Ramos (cell line): Measurements from ENCODE around the gene CPA4.

Experiments
- in situ Hi-C: fragments of 300-500 bp; cut with MboI; formaldehyde crosslinking; loops from one replicate; pipeline ENCODE4 v1.14.3; 2022; ENCODE audit warnings: low sequenced_read_pairs; ENCODE audit not compliant: unreplicated experiment

CPA4 gene

DNA sequence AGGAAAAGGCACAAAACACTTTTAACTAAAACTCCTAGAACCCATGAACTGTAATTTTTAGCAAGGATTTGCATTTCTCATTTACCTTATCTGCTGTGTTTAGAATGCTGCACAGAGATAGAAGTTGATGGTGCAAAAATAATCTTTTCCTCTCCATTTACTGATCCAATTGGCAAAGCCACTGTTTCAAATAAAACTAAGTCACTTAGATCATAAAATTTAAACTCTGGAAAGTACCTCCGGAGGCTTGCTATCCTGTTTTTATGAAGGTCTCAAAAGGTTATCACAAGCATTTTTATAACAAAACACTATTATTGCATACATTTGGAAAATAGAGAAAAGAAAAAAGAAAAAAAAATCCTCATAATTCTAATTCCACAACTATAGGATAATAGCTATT, 18.7 kb upstream of the CPA4 start:
- in situ Hi-C loops, result no loop called here

- in situ Hi-C loops, result no loop called here
Observed at GRCh38 chr7:130274983-130275591, 17.9 kb upstream of the CPA4 start.

DNA sequence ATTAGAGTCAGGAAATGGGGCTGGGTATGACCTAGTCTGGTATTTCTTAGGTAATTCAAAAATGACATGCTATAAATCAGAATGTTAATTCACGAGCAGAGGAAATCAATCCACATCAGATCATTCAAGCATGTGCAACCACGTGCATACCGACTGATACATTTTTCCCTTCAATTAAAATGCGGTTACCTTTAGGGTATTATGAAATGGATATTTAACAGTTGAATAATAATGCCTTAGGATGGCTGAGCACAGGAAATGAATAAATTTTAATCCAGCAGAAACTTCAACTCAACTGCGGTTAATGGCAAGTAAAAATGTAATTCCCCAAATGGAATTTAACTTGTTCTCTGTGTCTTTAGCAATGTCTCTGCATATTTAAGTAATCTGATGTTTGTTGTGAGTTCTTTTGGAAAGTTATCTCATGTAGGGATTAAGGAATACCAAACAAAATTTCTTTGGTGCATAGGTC, 17.1 kb upstream of the CPA4 start:
- in situ Hi-C loops, result no loop called here

GRCh38 chr7:130276796-130277762, 15.9 kb upstream of the CPA4 start:
- in situ Hi-C loops, result no loop called here

DNA sequence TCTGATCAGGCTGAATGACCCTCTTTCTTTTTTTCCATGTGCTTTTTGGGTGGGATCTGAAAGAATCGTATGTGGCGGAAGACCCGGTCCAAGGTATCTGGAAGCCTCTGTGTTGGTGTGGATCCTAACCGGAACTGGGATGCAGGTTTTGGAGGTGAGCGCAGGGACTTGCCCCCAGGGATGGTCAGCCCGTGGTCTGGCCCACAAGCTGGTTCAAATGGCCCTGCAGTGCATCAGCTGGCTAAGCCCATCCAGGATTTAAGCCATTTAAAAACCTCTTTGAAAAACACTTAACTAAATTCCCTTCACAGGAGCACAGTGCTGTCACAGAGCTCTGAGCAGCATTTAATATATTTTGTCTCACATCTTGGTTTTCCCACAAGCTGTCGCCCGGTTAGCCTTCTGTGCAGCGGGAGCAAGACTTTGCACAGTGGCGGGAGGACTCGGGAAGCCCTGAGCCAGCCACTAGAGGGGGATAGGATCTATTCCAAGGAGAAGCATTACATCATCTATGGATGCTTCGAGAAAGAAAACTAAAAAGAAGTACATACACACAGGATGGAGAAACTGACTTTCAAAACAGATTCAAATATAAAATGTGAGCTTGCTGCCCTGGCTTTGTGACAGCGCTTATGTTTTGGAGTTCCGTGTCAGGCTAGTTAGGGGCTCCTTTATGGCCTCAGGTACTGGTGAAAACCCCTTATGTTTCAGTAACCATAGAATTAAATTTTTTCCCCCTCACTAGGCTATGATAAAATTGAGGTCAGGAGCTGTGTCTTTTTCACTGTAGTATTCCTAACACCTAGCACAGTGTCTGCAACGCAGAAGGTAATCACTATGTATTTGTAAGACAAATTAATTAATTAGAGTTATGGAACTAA, 15.0 kb upstream of the CPA4 start:
- in situ Hi-C loops, result no loop called here

DNA sequence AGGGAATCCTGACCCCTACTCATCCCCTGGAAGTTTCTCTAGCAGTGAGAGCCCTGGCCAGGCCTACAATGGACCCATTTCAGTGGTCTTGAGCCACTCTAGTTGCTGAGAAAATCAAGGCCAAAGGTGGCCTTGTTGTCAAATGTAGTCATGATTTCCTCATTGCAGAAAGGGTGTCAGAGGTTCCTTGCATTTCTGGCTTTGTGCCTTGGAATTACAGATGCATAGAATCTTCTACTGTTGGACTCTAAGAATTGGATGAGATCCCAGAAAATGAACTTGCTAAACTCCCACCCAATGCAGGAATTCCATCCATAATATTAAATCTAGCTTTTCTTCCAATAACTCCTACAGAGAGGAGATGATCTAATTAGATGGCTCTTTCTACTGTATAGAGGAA, 14.1 kb upstream of the CPA4 start:
- in situ Hi-C loops, result no loop called here

DNA sequence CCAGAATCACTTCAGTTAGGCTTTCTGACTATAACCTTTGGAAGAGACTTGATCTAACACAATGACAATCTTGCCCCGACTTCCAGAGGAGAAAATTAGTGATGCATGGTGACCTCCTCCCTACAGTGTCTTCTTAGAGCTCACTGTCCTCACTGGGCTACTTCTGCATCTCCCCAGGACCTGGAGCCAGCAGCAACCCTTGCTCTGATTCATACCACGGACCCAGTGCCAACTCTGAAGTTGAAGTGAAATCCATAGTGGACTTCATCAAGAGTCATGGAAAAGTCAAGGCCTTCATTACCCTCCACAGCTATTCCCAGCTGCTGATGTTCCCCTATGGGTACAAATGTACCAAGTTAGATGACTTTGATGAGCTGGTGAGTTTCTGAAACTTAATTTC, 13.7 kb upstream of the CPA4 start:
- in situ Hi-C loops, result no loop called here

DNA sequence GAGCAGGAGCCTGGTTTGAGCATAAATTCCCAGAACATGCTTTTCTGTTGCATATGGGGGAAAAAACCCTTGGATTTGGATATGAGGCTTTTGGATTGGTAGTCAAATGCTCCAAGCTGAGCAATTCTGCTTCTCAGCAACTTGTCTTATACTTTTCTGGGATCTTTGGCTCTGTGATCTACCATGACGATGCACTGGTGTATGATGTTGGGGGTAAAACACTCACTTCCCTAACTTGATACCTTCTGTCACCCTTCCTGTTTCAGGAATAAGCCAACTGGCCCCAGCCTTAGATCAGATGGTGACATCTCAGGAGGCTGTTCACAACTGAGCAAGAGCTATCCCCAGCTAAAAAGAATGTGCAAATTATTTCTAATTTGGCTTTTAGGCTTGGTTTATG, 13.1 kb upstream of the CPA4 start:
- in situ Hi-C loops, result no loop called here

DNA sequence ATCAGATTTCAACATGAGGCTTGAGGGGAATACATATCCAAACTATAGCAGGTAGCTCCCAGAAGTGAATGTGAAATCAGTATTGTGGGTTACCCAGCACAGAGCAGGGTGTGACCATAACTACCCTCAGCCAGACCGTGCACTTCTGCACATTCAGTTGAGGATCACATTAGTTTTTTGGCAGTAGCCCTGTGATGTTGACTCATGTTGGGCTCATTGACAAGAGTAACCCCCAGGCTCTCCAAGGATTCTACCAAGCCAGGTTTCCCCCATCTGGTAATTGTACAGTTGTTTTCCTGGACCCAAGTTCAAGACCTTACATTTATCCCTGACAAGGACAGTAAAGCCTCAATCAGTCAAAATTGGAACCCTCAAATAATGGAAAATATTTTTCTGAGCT, 11.7 kb upstream of the CPA4 start:
- in situ Hi-C loops, result no loop called here

DNA sequence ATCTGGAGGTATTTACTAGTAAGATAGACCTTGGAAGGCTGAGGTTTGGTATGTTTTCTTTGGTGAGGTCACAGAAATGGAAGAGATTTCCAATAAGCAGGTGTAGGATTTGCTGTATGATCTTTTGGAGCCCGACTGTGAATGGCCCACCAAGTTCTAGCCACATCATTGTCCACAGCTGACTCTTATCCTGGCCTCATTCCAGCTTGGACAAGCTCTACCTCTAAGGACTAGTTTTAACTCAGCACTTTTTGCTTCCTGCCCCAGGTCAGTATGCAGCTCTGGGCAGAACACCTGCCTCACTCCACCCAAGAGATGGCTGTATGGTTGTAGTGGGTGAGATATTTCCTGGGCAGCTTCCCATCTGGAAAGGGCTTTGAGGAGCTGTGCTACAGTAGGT, 6.1 kb upstream of the CPA4 start:
- in situ Hi-C loops, result no loop called here

DNA sequence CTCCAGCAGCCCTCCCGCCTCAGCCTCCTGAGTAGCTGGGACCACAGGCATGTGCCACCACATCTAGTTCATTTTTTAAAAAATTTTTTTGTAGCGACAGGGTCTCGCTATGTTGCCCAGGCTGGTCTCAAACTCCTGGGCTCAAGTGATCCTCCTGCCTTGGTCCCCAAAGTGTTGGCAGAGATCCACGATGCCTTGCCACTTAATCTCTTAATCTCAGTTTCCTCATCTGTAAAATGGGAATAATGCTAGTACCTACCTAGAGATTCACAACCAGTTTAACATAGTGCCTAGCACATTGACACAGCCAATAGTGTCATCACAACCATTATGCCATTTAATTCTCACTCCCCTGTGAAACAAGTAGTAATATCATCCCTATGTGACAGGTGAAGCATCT, 4.8 kb upstream of the CPA4 start:
- in situ Hi-C loops, result no loop called here

DNA sequence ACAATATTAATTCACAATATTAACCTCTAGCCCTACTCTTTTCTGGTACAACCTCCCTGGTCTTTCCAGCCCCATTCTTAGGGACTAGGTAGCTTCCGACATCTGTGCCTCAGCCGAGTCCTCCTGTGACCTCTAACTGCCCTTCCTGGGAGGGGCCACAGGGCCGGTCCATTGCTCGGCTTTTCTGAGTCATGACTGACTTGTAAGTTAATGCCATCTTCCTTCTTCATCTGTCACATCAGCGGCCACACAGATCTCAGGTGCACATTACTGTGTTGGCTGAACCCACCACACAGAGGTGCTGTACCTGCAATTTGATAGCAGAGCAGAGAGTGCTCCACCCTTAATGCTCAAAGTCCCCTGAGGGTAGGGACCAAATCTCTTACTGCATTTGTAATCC, 4.1 kb upstream of the CPA4 start:
- in situ Hi-C loops, result no loop called here

DNA sequence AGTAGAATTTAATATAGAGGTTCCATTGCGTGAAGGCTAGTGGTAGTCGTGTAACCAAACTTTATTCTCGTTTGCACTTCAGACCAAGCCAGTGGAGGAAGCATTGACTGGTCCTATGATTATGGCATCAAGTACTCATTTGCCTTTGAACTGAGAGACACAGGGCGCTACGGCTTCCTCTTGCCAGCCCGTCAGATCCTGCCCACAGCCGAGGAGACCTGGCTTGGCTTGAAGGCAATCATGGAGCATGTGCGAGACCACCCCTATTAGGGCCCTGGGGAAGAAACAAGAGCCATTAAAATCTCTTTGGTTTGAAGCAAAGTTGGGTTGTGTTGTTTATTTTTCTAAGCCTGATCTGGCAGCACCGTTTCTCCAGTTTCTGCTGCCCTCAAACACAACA, 3.5 kb upstream of the CPA4 start:
- in situ Hi-C loops, result no loop called here

- in situ Hi-C loops, result no loop called here
Observed at GRCh38 chr7:130290745-130291144, 2.2 kb upstream of the CPA4 start.

DNA sequence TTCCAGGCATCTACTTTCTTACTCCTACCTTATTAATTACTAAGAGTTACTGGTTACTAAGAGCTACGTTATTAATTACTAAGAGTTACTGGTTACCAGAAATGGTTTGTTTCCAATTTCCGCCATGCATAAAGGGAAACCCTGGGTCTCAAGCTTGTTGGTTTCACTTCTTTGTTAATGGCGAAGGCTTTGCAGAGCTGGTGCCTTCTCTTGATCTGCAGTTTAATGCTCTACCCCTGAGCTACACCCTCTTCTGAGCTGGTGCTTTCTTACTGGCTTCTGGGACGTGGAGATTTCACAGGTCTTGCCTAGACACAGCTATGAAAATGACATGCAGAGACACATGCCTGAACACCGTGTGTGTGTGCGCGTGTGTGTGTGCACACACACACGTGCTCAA, 560 bp downstream of the CPA4 start:
- in situ Hi-C loops, result no loop called here

GRCh38 chr7:130294314-130294713, 1.4 kb downstream of the CPA4 start:
- in situ Hi-C loops, result no loop called here

DNA sequence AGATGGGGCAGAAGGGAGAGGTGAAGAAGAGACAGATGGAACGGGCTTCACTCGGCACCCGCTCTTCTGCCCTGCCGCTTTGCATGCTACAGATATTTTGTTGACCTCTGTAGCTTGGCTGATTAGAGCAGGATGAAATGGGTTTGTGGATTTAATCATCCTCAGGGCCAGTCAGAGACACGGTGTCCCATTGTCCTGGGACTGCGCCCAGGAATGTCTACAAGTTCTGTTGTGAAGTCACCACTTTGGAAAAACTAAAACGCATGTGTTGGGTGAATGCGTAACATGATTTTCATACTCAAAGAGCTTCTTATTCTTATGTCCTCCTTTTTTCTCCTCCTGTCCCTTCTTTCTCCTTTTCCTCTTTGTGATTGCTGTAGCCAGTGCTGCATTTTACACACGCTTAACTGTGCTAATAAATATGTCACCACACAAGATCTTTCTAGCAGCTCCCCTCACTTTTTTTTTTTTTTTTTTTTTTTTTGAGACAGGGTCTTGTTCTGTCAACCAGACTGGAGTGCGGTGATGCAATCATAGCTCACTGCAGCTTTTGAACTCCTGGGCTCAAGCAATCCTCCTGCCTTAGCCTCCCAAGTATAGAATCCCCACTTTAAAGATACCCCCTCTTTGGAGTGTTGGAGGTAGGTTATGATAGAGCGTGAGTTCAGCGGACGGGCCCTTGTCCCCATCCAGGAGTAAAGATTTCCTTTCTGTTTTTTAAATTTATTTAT, 3.4 kb downstream of the CPA4 start:
- in situ Hi-C loops, result no loop called here

DNA sequence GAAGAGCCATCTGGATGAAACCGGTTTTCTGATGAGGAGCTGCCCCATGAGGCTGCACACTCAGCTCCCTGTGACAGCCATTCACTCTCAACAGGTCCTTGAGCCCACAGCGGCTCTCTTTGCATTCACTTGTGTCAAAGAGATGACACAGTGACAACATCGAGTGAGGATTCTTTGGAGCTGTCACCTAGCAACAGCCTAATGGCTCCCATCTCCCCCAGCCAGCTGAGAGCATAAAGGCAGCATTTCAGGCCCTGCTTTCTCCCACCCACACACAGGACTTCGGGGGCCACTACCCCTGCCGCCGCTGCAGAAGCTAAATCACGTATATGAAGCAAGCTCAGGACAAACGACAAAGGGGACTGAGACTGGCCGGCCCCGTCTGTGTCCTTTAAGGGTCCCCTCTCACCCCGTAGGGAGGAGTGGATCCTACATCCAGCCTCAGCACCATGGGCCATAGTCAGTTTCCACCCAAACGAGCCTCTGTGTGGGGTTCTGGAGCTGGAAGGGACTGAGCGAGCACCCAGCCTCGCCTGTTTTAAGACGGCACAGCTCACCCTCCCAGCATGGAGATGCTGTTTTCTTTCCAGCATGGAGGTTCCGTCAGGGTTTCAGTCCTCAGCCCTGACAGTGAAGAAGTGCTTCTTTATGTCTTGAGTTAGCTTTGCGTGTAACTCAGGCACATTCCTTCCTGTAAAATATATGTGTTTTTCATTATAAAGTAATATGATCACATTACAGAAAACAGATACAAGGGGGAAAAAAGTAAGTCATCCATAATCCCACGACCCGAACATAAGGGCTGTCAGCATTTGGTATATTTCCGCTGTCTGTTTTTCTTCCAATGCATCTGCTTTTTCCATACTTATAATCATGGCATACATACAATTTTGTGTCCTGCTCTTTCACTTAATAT, 4.9 kb downstream of the CPA4 start:
- in situ Hi-C loops, result no loop called here
